ENCODE measurements around the gene DNTT.

The DNTT gene

DNA sequence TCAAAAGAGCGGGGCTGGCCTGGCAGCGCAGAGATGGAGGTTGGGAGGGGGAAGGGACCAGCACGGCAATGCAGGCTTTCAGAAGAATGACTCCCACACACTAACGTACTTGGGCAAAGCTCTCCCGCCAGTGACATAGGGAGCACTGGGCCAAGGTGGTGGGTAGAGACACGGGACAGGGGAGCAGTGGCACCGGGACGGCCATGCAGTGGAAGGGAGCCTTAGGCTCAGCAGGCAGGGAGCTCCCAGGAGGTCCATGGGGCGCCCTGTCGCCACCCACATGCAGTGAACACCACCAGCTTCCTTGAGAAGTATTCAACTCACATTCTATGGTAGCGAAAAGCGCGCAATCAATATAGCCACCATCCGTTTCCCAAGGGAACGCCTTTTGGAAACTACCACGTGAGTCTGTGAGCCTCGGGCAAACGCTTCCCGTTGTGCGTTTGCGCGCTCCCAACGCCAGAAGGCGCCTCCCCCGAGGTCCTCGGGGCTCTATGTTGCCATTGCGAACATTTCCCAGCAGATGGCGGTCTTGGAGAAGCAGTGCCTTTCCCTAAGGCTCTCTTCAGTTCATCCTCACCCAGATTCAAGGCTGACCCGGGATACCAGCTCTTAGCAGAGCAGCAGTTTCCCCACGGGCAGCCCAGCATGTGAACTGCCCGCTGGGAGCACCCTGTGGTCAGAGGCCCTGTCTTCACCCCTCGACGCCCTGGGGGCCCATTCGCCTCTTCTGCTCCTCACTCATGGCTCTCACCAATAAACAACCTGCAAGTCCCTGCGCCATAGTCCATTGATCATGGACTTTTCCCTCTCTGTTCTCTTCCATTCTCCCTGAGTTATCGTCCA is 71.0 kb downstream of the DNTT start:
- ChIA-PET CTCF (interaction anchor here (0.6 to 2.6 kb wide), 58 partner anchors 9 to 1987 kb away, joined by 3 to 29 read pairs (median 4); partner anchors contain the start of genes OPALIN and TLL2), POLR2A (interaction anchor here (0.7 kb wide), 1 partner anchor 138 kb away, joined by 3 read pairs; the partner anchor contains the start of gene TLL2)
- H3K27ac ChIP-seq (ENCODE audit: extremely low read depth, low read depth, low read length), result no peak overlapping the region; the same call in 1 of the 2 replicates
- no peaks in the 10 kb centered on the region for H3K36me3 ChIP-seq (ENCODE audit: control insufficient read depth in 2 of 2, insufficient read depth in 1 of 2, low read length in 2 of 2)
- H3K4me3 ChIP-seq (ENCODE audit: low read depth, low read length), result peak overlapping the region; percentile 26
- H3K9me3 ChIP-seq (ENCODE audit: control insufficient read depth, insufficient read depth, low read depth, low read length), result no peaks in the 10 kb centered on the region
- H3K4me1 ChIP-seq (ENCODE audit: control insufficient read depth, insufficient read depth, low read length), result no peaks in the 10 kb centered on the region
- peak; percentile 53; the same call in 1 of the 2 replicates for TF ChIP-seq ZSCAN30 (tag by site-specific recombination; IDR thresholded peaks at IDR 0.05)
- TF ChIP-seq ZNF223 (tag by site-specific recombination; IDR thresholded peaks at IDR 0.05), result no peak
- no peak for TF ChIP-seq ZNF792 (tag by site-specific recombination; IDR thresholded peaks at IDR 0.05)
- no peak for TF ChIP-seq SCRT1 (tag by site-specific recombination; IDR thresholded peaks at IDR 0.05; ENCODE audit: borderline replicate concordance)
- TF ChIP-seq ZIC2 (tag by site-specific recombination; IDR thresholded peaks at IDR 0.05), result peak; percentile 98
- TF ChIP-seq, protein P1, sequence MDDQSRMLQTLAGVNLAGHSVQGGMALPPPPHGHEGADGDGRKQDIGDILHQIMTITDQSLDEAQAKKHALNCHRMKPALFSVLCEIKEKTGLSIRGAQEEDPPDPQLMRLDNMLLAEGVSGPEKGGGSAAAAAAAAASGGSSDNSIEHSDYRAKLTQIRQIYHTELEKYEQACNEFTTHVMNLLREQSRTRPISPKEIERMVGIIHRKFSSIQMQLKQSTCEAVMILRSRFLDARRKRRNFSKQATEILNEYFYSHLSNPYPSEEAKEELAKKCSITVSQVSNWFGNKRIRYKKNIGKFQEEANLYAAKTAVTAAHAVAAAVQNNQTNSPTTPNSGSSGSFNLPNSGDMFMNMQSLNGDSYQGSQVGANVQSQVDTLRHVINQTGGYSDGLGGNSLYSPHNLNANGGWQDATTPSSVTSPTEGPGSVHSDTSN (CRISPR knock-in tag; IDR thresholded peaks at IDR 0.05), result no peak
- TF ChIP-seq GLI4 (tag by site-specific recombination; IDR thresholded peaks at IDR 0.05), result no peak
- TF ChIP-seq ZNF585B (tag by site-specific recombination; IDR thresholded peaks at IDR 0.05), result no peak
- no peak for TF ChIP-seq MYNN (tag by site-specific recombination; IDR thresholded peaks at IDR 0.05; ENCODE audit: borderline replicate concordance)
- TF ChIP-seq ZNF202 (tag by site-specific recombination; IDR thresholded peaks at IDR 0.05; ENCODE audit: borderline replicate concordance), result no peak
- TF ChIP-seq ZFP69B (tag by site-specific recombination; IDR thresholded peaks at IDR 0.05), result no peak
- no peak for TF ChIP-seq KLF16 (tag by site-specific recombination; IDR thresholded peaks at IDR 0.05)
- peak; percentile 42; the same call in 1 of the 2 replicates for TF ChIP-seq ZBTB8A (tag by site-specific recombination; IDR thresholded peaks at IDR 0.05)
- no peak for TF ChIP-seq KLF9 (tag by site-specific recombination; IDR thresholded peaks at IDR 0.05; ENCODE audit: low read depth)
- TF ChIP-seq, protein P2, sequence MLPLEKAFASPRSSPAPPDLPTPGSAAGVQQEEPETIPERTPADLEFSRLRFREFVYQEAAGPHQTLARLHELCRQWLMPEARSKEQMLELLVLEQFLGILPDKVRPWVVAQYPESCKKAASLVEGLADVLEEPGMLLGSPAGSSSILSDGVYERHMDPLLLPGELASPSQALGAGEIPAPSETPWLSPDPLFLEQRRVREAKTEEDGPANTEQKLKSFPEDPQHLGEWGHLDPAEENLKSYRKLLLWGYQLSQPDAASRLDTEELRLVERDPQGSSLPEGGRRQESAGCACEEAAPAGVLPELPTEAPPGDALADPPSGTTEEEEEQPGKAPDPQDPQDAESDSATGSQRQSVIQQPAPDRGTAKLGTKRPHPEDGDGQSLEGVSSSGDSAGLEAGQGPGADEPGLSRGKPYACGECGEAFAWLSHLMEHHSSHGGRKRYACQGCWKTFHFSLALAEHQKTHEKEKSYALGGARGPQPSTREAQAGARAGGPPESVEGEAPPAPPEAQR (tag by site-specific recombination; IDR thresholded peaks at IDR 0.05), result no peak
- TF ChIP-seq ZNF626 (tag by site-specific recombination; IDR thresholded peaks at IDR 0.05), result no peak
- no peak for TF ChIP-seq ZNF747 (tag by site-specific recombination; IDR thresholded peaks at IDR 0.05)
- no peak for TF ChIP-seq ZNF354C (tag by site-specific recombination; IDR thresholded peaks at IDR 0.05; ENCODE audit: borderline replicate concordance, low read depth)
- no peak for TF ChIP-seq GFI1B (tag by site-specific recombination; IDR thresholded peaks at IDR 0.05)
- TF ChIP-seq, protein P3, sequence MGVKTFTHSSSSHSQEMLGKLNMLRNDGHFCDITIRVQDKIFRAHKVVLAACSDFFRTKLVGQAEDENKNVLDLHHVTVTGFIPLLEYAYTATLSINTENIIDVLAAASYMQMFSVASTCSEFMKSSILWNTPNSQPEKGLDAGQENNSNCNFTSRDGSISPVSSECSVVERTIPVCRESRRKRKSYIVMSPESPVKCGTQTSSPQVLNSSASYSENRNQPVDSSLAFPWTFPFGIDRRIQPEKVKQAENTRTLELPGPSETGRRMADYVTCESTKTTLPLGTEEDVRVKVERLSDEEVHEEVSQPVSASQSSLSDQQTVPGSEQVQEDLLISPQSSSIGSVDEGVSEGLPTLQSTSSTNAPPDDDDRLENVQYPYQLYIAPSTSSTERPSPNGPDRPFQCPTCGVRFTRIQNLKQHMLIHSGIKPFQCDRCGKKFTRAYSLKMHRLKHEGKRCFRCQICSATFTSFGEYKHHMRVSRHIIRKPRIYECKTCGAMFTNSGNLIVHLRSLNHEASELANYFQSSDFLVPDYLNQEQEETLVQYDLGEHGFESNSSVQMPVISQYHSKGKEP (tag by site-specific recombination; IDR thresholded peaks at IDR 0.05), result no peak
- TF ChIP-seq ZNF664 (tag by site-specific recombination; IDR thresholded peaks at IDR 0.05), result no peak
- TF ChIP-seq, protein P4, sequence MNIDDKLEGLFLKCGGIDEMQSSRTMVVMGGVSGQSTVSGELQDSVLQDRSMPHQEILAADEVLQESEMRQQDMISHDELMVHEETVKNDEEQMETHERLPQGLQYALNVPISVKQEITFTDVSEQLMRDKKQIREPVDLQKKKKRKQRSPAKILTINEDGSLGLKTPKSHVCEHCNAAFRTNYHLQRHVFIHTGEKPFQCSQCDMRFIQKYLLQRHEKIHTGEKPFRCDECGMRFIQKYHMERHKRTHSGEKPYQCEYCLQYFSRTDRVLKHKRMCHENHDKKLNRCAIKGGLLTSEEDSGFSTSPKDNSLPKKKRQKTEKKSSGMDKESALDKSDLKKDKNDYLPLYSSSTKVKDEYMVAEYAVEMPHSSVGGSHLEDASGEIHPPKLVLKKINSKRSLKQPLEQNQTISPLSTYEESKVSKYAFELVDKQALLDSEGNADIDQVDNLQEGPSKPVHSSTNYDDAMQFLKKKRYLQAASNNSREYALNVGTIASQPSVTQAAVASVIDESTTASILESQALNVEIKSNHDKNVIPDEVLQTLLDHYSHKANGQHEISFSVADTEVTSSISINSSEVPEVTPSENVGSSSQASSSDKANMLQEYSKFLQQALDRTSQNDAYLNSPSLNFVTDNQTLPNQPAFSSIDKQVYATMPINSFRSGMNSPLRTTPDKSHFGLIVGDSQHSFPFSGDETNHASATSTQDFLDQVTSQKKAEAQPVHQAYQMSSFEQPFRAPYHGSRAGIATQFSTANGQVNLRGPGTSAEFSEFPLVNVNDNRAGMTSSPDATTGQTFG (tag by site-specific recombination; IDR thresholded peaks at IDR 0.05; ENCODE audit: borderline replicate concordance), result no peak
- TF ChIP-seq ZNF548 (tag by site-specific recombination; IDR thresholded peaks at IDR 0.05), result no peak
- TF ChIP-seq ZNF501 (tag by site-specific recombination; IDR thresholded peaks at IDR 0.05), result peak; percentile 37; the same call in 1 of the 2 replicates
- TF ChIP-seq RBAK (tag by site-specific recombination; IDR thresholded peaks at IDR 0.05), result no peak
- TF ChIP-seq ZFP37 (tag by site-specific recombination; IDR thresholded peaks at IDR 0.05), result no peak
- TF ChIP-seq, protein P5, sequence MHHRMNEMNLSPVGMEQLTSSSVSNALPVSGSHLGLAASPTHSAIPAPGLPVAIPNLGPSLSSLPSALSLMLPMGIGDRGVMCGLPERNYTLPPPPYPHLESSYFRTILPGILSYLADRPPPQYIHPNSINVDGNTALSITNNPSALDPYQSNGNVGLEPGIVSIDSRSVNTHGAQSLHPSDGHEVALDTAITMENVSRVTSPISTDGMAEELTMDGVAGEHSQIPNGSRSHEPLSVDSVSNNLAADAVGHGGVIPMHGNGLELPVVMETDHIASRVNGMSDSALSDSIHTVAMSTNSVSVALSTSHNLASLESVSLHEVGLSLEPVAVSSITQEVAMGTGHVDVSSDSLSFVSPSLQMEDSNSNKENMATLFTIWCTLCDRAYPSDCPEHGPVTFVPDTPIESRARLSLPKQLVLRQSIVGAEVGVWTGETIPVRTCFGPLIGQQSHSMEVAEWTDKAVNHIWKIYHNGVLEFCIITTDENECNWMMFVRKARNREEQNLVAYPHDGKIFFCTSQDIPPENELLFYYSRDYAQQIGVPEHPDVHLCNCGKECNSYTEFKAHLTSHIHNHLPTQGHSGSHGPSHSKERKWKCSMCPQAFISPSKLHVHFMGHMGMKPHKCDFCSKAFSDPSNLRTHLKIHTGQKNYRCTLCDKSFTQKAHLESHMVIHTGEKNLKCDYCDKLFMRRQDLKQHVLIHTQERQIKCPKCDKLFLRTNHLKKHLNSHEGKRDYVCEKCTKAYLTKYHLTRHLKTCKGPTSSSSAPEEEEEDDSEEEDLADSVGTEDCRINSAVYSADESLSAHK (tag by site-specific recombination; IDR thresholded peaks at IDR 0.05), result no peak

Measured in HEK293 (cell line).